ENCODE results near the gene PLXNC1.
"Not testable (repeated sequence)": the region's sequence is repeated elsewhere in the genome, so short reads cannot be mapped to it uniquely, and the experiment has no call there.

- not testable (repeated sequence) for TF ChIP-seq CTCF (IDR thresholded peaks at IDR 0.05; ENCODE audit: control extremely low read depth in 1 of 3, insufficient read depth in 1 of 3, low read depth in 1 of 3, low read length in 3 of 3); KDM5A (IDR thresholded peaks at IDR 0.05; ENCODE audit: low read length); CHD7 (IDR thresholded peaks at IDR 0.05; ENCODE audit: insufficient replicate concordance, low read length); EGR1 (IDR thresholded peaks at IDR 0.05; ENCODE audit: borderline replicate concordance, low read depth, low read length); CHD2 (IDR thresholded peaks at IDR 0.05; ENCODE audit: low read length); JUN (IDR thresholded peaks at IDR 0.05; ENCODE audit: low read depth, low read length); SP1 (IDR thresholded peaks at IDR 0.05; ENCODE audit: low read depth, low read length); POLR2AphosphoS5 (IDR thresholded peaks at IDR 0.05; ENCODE audit: low read depth, low read length); GABPA (IDR thresholded peaks at IDR 0.05; ENCODE audit: borderline replicate concordance, insufficient read depth, low read length); EZH2 (IDR thresholded peaks at IDR 0.05; ENCODE audit: low read depth, low read length, severe bottlenecking); MAX (IDR thresholded peaks at IDR 0.05)
Observed at GRCh38 chr12:94316600-94316999, 168.2 kb downstream of the PLXNC1 start.
